HepG2 (cell line): ENCODE data around the gene LSM6. TPM values are rescaled to one million over a fixed set of nuclear protein-coding genes. Genes with fewer than 3 reads are reported as not detected.

ENCODE experiments used
- ATAC-seq: fragments of 200-7000 bp; cut with Tn5 transposase; 3 replicates; pipeline ENCODE4 v1.9.1; 2020; ENCODE audit warnings: mild to moderate bottlenecking, moderate library complexity
- BruUV-seq: library from RNA; stranded (reverse); fragments of 400-500 nt; replicated peaks from 2 replicates; lab custom pipeline; 2021; lab: Mats Ljungman, UMichigan
- CTCF ChIA-PET: fragments of 300-600 bp; formaldehyde crosslinking; extraction: SDS; loops from one replicate; lab custom pipeline; 2021; ENCODE audit warnings: low total read pairs, inconsistent platforms, low intra/inter-chr PET ratio; lab: Yijun Ruan, JAX
- POLR2A ChIA-PET: fragments of 350-600 bp; sonication (Branson Sonifier 250); formaldehyde crosslinking; loops from one replicate; lab custom pipeline; 2020; ENCODE audit warnings: antibody characterized with exemption, inconsistent platforms; lab: Yijun Ruan, JAX
- DNase-seq: peaks from one replicate; pipeline ENCODE4 v3.0.0-alpha.2; 2015; ENCODE audit warnings: low spot score
- FAIRE-seq: peaks from 3 replicates; lab custom pipeline; 2011; peaks lifted over from hg19 to GRCh38; lab: Jason Lieb, UNC
- H2AFZ ChIP-seq: one replicate; pipeline ENCODE4 v1.6.1; 2011; ENCODE audit warnings: low read length, inconsistent platforms
- H3K27ac ChIP-seq: fragments of 300-600 bp; 3 replicates; pipeline ENCODE4 v1.8.0; 2011; ENCODE audit warnings: mixed run types, mild to moderate bottlenecking, mixed read lengths, low read length, inconsistent platforms; ENCODE audit not compliant: insufficient read depth; ENCODE audit errors: extremely low read length
- H3K27me3 ChIP-seq, 2 experiments: fragments of 200-600 bp in 1 of 2; 2 replicates in 1 of 2; 3 replicates in 1 of 2; pipeline versions ENCODE4 v1.6.0 to v1.8.0; 2011; ENCODE audit warnings: low read length in 2 of 2, mild to moderate bottlenecking in 2 of 2, moderate library complexity in 2 of 2, inconsistent platforms in 1 of 2; ENCODE audit not compliant: insufficient read depth in 2 of 2, control insufficient read depth in 1 of 2
- H3K36me3 ChIP-seq, 2 experiments: fragments of 200-600 bp in 1 of 2; replicated peaks in 1 of 2; 2 replicates in 1 of 2; 3 replicates in 1 of 2; pipeline versions ENCODE4 v1.5.1 to v1.8.0; 2011; ENCODE audit warnings: low read length in 2 of 2, inconsistent platforms in 1 of 2; ENCODE audit not compliant: insufficient read depth in 2 of 2, control insufficient read depth in 1 of 2
- H3K4me1 ChIP-seq: 2 replicates; pipeline ENCODE4 v1.5.1; 2012; ENCODE audit warnings: low read length, inconsistent platforms; ENCODE audit not compliant: insufficient read depth
- H3K4me2 ChIP-seq: 2 replicates; pipeline ENCODE4 v1.6.0; 2011; ENCODE audit warnings: low read depth, low read length, inconsistent platforms
- H3K4me3 ChIP-seq, 3 experiments: fragments of 200-600 bp in 1 of 3; sonication (generic), shearing (Covaris generic) in 1 of 3; replicated peaks in 1 of 3; 2 replicates each; pipeline ENCODE4 v1.5.1; 2011 to 2016; ENCODE audit warnings: low read length in 3 of 3, inconsistent platforms in 2 of 3, low read depth in 2 of 3, mild to moderate bottlenecking in 2 of 3, control low read depth in 1 of 3, mixed read lengths in 1 of 3; ENCODE audit not compliant: insufficient read depth in 1 of 3
- H3K79me2 ChIP-seq: one replicate; pipeline ENCODE4 v1.6.1; 2011; ENCODE audit warnings: low read length, inconsistent platforms; ENCODE audit not compliant: insufficient read depth
- H3K9ac ChIP-seq: 2 replicates; pipeline ENCODE4 v1.6.0; 2011; ENCODE audit warnings: mild to moderate bottlenecking, low read depth, low read length, inconsistent platforms; ENCODE audit not compliant: insufficient read depth
- H3K9me3 ChIP-seq: 2 replicates; pipeline ENCODE4 v1.5.1; 2012; ENCODE audit warnings: mild to moderate bottlenecking, low read length
- H4K20me1 ChIP-seq: 2 replicates; pipeline ENCODE4 v1.6.0; 2011; ENCODE audit warnings: inconsistent platforms, mild to moderate bottlenecking, low read length, moderate library complexity; ENCODE audit not compliant: insufficient read depth
- FUBP1 ChIP-seq: sonication (generic); formaldehyde crosslinking; IDR thresholded peaks from 2 replicates; pipeline ENCODE4 v1.5.1; 2020; ENCODE audit warnings: missing genetic modification reagents, mild to moderate bottlenecking, borderline replicate concordance
- MAFK ChIP-seq, 2 experiments: IDR thresholded peaks in 1 of 2; conservative IDR thresholded peaks in 1 of 2; 2 replicates each; pipeline ENCODE4 v1.6.1; 2011; ENCODE audit warnings: improper control_type of control experiment in 2 of 2, low read length in 2 of 2
- MYNN ChIP-seq: sonication (generic); formaldehyde crosslinking; IDR thresholded peaks from 2 replicates; pipeline ENCODE4 v1.4.0; 2020; ENCODE audit warnings: mild to moderate bottlenecking, low read depth, missing genetic modification reagents
- POLR2AphosphoS2 ChIP-seq: IDR thresholded peaks from 2 replicates; pipeline ENCODE4 v1.6.1; 2011; ENCODE audit warnings: low read depth, low read length, improper control_type of control experiment
- ZNF792 ChIP-seq: IDR thresholded peaks from 2 replicates; pipeline ENCODE4 v1.6.1; 2016
- WGBS: methylation state at CpG from one replicate; pipeline ENCODE4 v1.1.6; 2017; ENCODE audit warnings: low lambda C conversion rate; 5-methylcytosine and 5-hydroxymethylcytosine counted together
- in situ Hi-C: cut with HindIII; loops from 2 replicates; pipeline ENCODE4 v1.10.0; 2017; ENCODE audit warnings: low pct_unique_long_range_greater_than_20kb; ENCODE audit not compliant: extremely low pct_ligation_motif_present
- intact Hi-C: fragments of 100-400 bp; cut with micrococcal nuclease; formaldehyde crosslinking; loops from one replicate; pipeline ENCODE4 v1.10.0; 2022; ENCODE audit not compliant: unreplicated experiment
- polyA plus RNA-seq, 8 experiments: library from polyadenylated mRNA; depleted of rRNA in 3 of 8; stranded (reverse) in 7 of 8; unstranded in 1 of 8; fragments of >200 nt; fragmentation: Illumina TruSeq in 4 of 8; extraction: Trizol in 4 of 8; gene quantifications; 2 replicates each; pipeline versions ENCODE4 v1.2.1 to v1.2.3, GENCODE V29; 2011 to 2016; ENCODE audit warnings: low read depth in 4 of 8, missing spikeins in 1 of 8, mixed read lengths in 1 of 8; ENCODE audit not compliant: insufficient read depth in 1 of 8
- total RNA-seq, 5 experiments: library from RNA; depleted of rRNA; stranded (reverse); fragments of >200 nt; fragmentation: Illumina TruSeq; extraction: Trizol; gene quantifications; 2 replicates each; pipeline ENCODE4 v1.2.3, GENCODE V29; 2016; ENCODE audit warnings: low read depth in 1 of 5
- TF ChIP-seq, protein P1 (sequence below): sonication (generic); formaldehyde crosslinking; IDR thresholded peaks from 2 replicates; pipeline ENCODE4 v1.4.0; 2020; ENCODE audit warnings: missing genetic modification reagents

LSM6 gene
- total and polyA plus RNA-seq, 2 of the 13 experiments (the other 11 are each of a cell fraction or from before 2014, with no cell fraction given) = 14.6 to 83.3 TPM

GRCh38 chr4:146132445-146132844 lies 43.1 kb upstream of the LSM6 start (continued):
- TF ChIP-seq MAFK (conservative IDR thresholded peaks at IDR 0.05 in 1 of 2, IDR thresholded peaks at IDR 0.05 in 1 of 2; ENCODE audit: low read length in 2 of 2) = no peak

DNA sequence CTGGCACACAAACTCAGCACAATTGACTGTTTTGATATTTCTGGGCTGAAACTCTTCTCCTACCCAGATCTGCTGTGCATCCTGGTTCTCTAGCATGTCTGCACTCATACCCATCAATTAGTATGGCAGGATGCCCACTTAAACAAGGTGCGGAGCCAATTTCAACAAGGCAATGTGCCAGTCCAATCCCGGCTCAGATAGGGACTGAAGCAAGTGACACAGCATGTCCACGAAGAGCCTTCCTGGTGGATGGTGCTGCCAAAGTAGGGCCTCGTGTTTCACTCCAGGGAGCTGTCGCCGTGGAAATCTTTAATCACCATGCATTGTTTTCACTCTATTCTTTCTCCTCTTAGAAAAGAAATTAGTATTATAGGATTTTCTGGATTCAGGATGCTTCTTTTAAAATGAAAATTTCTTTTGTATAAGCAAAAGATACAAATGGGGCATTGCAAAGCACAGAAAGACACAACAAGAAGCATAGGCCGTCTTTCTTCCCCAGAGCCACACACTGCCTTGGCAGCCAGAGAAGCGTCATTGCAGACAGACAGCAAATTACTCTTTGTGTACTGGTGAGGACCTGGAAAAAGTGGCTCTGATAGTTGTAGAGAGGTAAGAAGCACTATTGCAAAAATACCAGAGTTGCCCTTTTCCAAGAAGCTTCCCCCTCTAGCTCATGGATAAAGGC lies 40.6 kb upstream of the LSM6 start:
- ChIA-PET CTCF (no interaction called here), POLR2A (no interaction called here)
- H2AFZ ChIP-seq = no peak overlapping the region
- FAIRE-seq (no peak), DNase-seq (no peak), ATAC-seq (no peak)
- no peak overlapping the region for H3K4me2 ChIP-seq
- H4K20me1 ChIP-seq = no peaks in the 10 kb centered on the region
- WGBS = 63% methylated on average over 8 of the region's 8 CpGs
- H3K79me2 ChIP-seq = no peaks in the 10 kb centered on the region
- no peak overlapping the region for H3K27ac ChIP-seq
- H3K9me3 ChIP-seq = no peaks in the 10 kb centered on the region
- no peak overlapping the region for H3K9ac ChIP-seq
- H3K4me3 ChIP-seq = no peak overlapping the region
- intact Hi-C loops (no loop called here), in situ Hi-C loops (no loop called here)
- no peaks in the 10 kb centered on the region for H3K36me3 ChIP-seq
- no TSS peak for BruUV-seq
- no peak for TF ChIP-seq MYNN
- TF ChIP-seq, protein P1, sequence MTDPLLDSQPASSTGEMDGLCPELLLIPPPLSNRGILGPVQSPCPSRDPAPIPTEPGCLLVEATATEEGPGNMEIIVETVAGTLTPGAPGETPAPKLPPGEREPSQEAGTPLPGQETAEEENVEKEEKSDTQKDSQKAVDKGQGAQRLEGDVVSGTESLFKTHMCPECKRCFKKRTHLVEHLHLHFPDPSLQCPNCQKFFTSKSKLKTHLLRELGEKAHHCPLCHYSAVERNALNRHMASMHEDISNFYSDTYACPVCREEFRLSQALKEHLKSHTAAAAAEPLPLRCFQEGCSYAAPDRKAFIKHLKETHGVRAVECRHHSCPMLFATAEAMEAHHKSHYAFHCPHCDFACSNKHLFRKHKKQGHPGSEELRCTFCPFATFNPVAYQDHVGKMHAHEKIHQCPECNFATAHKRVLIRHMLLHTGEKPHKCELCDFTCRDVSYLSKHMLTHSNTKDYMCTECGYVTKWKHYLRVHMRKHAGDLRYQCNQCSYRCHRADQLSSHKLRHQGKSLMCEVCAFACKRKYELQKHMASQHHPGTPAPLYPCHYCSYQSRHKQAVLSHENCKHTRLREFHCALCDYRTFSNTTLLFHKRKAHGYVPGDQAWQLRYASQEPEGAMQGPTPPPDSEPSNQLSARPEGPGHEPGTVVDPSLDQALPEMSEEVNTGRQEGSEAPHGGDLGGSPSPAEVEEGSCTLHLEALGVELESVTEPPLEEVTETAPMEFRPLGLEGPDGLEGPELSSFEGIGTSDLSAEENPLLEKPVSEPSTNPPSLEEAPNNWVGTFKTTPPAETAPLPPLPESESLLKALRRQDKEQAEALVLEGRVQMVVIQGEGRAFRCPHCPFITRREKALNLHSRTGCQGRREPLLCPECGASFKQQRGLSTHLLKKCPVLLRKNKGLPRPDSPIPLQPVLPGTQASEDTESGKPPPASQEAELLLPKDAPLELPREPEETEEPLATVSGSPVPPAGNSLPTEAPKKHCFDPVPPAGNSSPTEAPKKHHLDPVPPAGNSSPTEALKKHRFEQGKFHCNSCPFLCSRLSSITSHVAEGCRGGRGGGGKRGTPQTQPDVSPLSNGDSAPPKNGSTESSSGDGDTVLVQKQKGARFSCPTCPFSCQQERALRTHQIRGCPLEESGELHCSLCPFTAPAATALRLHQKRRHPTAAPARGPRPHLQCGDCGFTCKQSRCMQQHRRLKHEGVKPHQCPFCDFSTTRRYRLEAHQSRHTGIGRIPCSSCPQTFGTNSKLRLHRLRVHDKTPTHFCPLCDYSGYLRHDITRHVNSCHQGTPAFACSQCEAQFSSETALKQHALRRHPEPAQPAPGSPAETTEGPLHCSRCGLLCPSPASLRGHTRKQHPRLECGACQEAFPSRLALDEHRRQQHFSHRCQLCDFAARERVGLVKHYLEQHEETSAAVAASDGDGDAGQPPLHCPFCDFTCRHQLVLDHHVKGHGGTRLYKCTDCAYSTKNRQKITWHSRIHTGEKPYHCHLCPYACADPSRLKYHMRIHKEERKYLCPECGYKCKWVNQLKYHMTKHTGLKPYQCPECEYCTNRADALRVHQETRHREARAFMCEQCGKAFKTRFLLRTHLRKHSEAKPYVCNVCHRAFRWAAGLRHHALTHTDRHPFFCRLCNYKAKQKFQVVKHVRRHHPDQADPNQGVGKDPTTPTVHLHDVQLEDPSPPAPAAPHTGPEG (CRISPR knock-in tag) = no peak
- no peak for TF ChIP-seq POLR2AphosphoS2
- TF ChIP-seq FUBP1 (CRISPR knock-in tag) = no peak
- TF ChIP-seq ZNF792 (CRISPR knock-in tag) = no peak
- no peaks in the 10 kb centered on the region for H3K4me1 ChIP-seq
- H3K27me3 ChIP-seq = peaks cover 0 to 14% of the 10 kb centered on the region in 2 experiments; a peak in 1 of 5 replicates
